HepG2 (cell line): ENCODE measurements around the gene ZNF341. TPM values are rescaled to one million over a fixed set of nuclear protein-coding genes. Genes with fewer than 3 reads are reported as not detected.

Experiments used
- CAMTA2 ChIP-seq: sonication (generic); formaldehyde crosslinking; IDR thresholded peaks from 2 replicates; pipeline ENCODE4 v1.4.0; 2020; ENCODE audit warnings: mild to moderate bottlenecking, missing genetic modification reagents, borderline replicate concordance
- HES4 ChIP-seq: sonication (generic); formaldehyde crosslinking; IDR thresholded peaks from 2 replicates; pipeline ENCODE4 v1.9.0; 2021; ENCODE audit warnings: mild to moderate bottlenecking, missing genetic modification reagents, borderline replicate concordance
- HOMEZ ChIP-seq: IDR thresholded peaks from 2 replicates; pipeline ENCODE4 v1.6.1; 2016; ENCODE audit warnings: low read depth
- KDM6A ChIP-seq: IDR thresholded peaks from 2 replicates; pipeline ENCODE4 v1.6.1; 2016; ENCODE audit warnings: low read depth
- MYC ChIP-seq: sonication (generic); formaldehyde crosslinking; IDR thresholded peaks from 2 replicates; pipeline ENCODE4 v1.9.0; 2021; ENCODE audit warnings: missing genetic modification reagents, borderline replicate concordance
- TBX2 ChIP-seq: sonication (generic); formaldehyde crosslinking; IDR thresholded peaks from 2 replicates; pipeline ENCODE4 v1.5.0; 2020; ENCODE audit warnings: missing genetic modification reagents, mild to moderate bottlenecking, borderline replicate concordance
- ZBTB38 ChIP-seq: sonication (generic); formaldehyde crosslinking; IDR thresholded peaks from 2 replicates; pipeline ENCODE4 v1.5.1; 2020; ENCODE audit warnings: mild to moderate bottlenecking, missing genetic modification reagents
- ZFP91 ChIP-seq: sonication (generic); formaldehyde crosslinking; IDR thresholded peaks from 2 replicates; pipeline ENCODE4 v1.9.0; 2022; ENCODE audit warnings: missing genetic modification reagents, mild to moderate bottlenecking, borderline replicate concordance
- ZMAT5 ChIP-seq: sonication (generic); formaldehyde crosslinking; IDR thresholded peaks from 2 replicates; pipeline ENCODE4 v1.5.0; 2020; ENCODE audit warnings: mild to moderate bottlenecking, low read depth, missing genetic modification reagents, borderline replicate concordance
- ZNF615 ChIP-seq: sonication (generic); formaldehyde crosslinking; IDR thresholded peaks from 2 replicates; pipeline ENCODE4 v1.5.0; 2020; ENCODE audit warnings: mild to moderate bottlenecking, missing genetic modification reagents, borderline replicate concordance
- polyA plus RNA-seq, 8 experiments: library from polyadenylated mRNA; depleted of rRNA in 3 of 8; stranded (reverse) in 7 of 8; unstranded in 1 of 8; fragments of >200 nt; fragmentation: Illumina TruSeq in 4 of 8; extraction: Trizol in 4 of 8; gene quantifications; 2 replicates each; pipeline versions ENCODE4 v1.2.1 to v1.2.3, GENCODE V29; 2011 to 2016; ENCODE audit warnings: low read depth in 4 of 8, missing spikeins in 1 of 8, mixed read lengths in 1 of 8; ENCODE audit not compliant: insufficient read depth in 1 of 8
- total RNA-seq, 5 experiments: library from RNA; depleted of rRNA; stranded (reverse); fragments of >200 nt; fragmentation: Illumina TruSeq; extraction: Trizol; gene quantifications; 2 replicates each; pipeline ENCODE4 v1.2.3, GENCODE V29; 2016; ENCODE audit warnings: low read depth in 1 of 5
- TF ChIP-seq, protein P1 (sequence below): sonication (generic); formaldehyde crosslinking; IDR thresholded peaks from 2 replicates; pipeline ENCODE4 v1.5.0; 2020; ENCODE audit warnings: mild to moderate bottlenecking, missing genetic modification reagents, borderline replicate concordance
- TF ChIP-seq, protein P2 (sequence below): sonication (generic); formaldehyde crosslinking; IDR thresholded peaks from 2 replicates; pipeline ENCODE4 v1.5.0; 2020; ENCODE audit warnings: missing genetic modification reagents
- TF ChIP-seq, protein P3 (sequence below): fragments of 450-650 bp; IDR thresholded peaks from 2 replicates; pipeline ENCODE4 v1.6.1; 2017; ENCODE audit warnings: mild to moderate bottlenecking

ZNF341 gene
- total and polyA plus RNA-seq, 2 of the 13 experiments (the other 11 are each of a cell fraction or from before 2014, with no cell fraction given), result 1.1 to 2.2 TPM

- TF ChIP-seq, protein P1, sequence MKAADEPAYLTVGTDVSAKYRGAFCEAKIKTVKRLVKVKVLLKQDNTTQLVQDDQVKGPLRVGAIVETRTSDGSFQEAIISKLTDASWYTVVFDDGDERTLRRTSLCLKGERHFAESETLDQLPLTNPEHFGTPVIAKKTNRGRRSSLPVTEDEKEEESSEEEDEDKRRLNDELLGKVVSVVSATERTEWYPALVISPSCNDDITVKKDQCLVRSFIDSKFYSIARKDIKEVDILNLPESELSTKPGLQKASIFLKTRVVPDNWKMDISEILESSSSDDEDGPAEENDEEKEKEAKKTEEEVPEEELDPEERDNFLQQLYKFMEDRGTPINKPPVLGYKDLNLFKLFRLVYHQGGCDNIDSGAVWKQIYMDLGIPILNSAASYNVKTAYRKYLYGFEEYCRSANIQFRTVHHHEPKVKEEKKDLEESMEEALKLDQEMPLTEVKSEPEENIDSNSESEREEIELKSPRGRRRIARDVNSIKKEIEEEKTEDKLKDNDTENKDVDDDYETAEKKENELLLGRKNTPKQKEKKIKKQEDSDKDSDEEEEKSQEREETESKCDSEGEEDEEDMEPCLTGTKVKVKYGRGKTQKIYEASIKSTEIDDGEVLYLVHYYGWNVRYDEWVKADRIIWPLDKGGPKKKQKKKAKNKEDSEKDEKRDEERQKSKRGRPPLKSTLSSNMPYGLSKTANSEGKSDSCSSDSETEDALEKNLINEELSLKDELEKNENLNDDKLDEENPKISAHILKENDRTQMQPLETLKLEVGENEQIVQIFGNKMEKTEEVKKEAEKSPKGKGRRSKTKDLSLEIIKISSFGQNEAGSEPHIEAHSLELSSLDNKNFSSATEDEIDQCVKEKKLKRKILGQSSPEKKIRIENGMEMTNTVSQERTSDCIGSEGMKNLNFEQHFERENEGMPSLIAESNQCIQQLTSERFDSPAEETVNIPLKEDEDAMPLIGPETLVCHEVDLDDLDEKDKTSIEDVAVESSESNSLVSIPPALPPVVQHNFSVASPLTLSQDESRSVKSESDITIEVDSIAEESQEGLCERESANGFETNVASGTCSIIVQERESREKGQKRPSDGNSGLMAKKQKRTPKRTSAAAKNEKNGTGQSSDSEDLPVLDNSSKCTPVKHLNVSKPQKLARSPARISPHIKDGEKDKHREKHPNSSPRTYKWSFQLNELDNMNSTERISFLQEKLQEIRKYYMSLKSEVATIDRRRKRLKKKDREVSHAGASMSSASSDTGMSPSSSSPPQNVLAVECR, result peak; percentile 54; the same call in 1 of the 2 replicates
- TF ChIP-seq ZFP91 (CRISPR knock-in tag), result peak; percentile 57; the same call in 1 of the 2 replicates
- TF ChIP-seq ZNF615, result no peak
- TF ChIP-seq HES4 (CRISPR knock-in tag), result no peak; the same call in 1 of the 2 replicates
- no peak for TF ChIP-seq CAMTA2 (CRISPR knock-in tag)
- TF ChIP-seq, protein P2, sequence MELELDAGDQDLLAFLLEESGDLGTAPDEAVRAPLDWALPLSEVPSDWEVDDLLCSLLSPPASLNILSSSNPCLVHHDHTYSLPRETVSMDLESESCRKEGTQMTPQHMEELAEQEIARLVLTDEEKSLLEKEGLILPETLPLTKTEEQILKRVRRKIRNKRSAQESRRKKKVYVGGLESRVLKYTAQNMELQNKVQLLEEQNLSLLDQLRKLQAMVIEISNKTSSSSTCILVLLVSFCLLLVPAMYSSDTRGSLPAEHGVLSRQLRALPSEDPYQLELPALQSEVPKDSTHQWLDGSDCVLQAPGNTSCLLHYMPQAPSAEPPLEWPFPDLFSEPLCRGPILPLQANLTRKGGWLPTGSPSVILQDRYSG (CRISPR knock-in tag), result no peak
- TF ChIP-seq, protein P3, sequence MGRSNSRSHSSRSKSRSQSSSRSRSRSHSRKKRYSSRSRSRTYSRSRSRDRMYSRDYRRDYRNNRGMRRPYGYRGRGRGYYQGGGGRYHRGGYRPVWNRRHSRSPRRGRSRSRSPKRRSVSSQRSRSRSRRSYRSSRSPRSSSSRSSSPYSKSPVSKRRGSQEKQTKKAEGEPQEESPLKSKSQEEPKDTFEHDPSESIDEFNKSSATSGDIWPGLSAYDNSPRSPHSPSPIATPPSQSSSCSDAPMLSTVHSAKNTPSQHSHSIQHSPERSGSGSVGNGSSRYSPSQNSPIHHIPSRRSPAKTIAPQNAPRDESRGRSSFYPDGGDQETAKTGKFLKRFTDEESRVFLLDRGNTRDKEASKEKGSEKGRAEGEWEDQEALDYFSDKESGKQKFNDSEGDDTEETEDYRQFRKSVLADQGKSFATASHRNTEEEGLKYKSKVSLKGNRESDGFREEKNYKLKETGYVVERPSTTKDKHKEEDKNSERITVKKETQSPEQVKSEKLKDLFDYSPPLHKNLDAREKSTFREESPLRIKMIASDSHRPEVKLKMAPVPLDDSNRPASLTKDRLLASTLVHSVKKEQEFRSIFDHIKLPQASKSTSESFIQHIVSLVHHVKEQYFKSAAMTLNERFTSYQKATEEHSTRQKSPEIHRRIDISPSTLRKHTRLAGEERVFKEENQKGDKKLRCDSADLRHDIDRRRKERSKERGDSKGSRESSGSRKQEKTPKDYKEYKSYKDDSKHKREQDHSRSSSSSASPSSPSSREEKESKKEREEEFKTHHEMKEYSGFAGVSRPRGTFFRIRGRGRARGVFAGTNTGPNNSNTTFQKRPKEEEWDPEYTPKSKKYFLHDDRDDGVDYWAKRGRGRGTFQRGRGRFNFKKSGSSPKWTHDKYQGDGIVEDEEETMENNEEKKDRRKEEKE, result no peak
- no peak for TF ChIP-seq KDM6A (CRISPR knock-in tag)
- no peak for TF ChIP-seq MYC (CRISPR knock-in tag)
- TF ChIP-seq ZBTB38 (CRISPR knock-in tag), result peak; percentile 87
- no peak for TF ChIP-seq HOMEZ
- TF ChIP-seq TBX2 (CRISPR knock-in tag), result peak; percentile 45; the same call in 1 of the 2 replicates
- no peak for TF ChIP-seq ZMAT5 (CRISPR knock-in tag)
Measured at GRCh38 chr20:33719989-33720709, 11.6 kb upstream of the ZNF341 start, which contains the start of gene PXMP4 (continued).
